Endothelial cell of umbilical vein (primary cell): Measurements from ENCODE around the gene SLC4A5. TPM values are rescaled to one million over a fixed set of nuclear protein-coding genes. Genes with fewer than 3 reads are reported as not detected.

Experiments used
- BruUV-seq: library from RNA; stranded (reverse); fragments of 400-500 nt; replicated peaks from 2 replicates; lab custom pipeline; 2021; lab: Mats Ljungman, UMichigan
- CTCF ChIA-PET: fragments of 300-600, 350-600 bp; sonication (Branson Sonifier 250); formaldehyde crosslinking; loops from one replicate; lab custom pipeline; 2021; ENCODE audit warnings: antibody characterized with exemption, inconsistent platforms; lab: Charles Lee
- POLR2A ChIA-PET: fragments of 300-600, 350-600 bp; sonication (Branson Sonifier 250); formaldehyde crosslinking; loops from one replicate; lab custom pipeline; 2021; ENCODE audit warnings: antibody characterized with exemption, inconsistent platforms; lab: Charles Lee
- DNase-seq: peaks from one replicate; pipeline ENCODE4 v3.0.0-alpha.2; 2011; ENCODE audit warnings: low read depth, low spot score
- FAIRE-seq: peaks from 2 replicates; lab custom pipeline; 2011; peaks lifted over from hg19 to GRCh38; lab: Jason Lieb, UNC
- H2AFZ ChIP-seq: 2 replicates; pipeline ENCODE4 v1.6.0; 2012; ENCODE audit warnings: low read depth, low read length, control low read depth, inconsistent platforms
- H3K27ac ChIP-seq: 2 replicates; pipeline ENCODE4 v1.5.1; 2011; ENCODE audit warnings: low read depth, mild to moderate bottlenecking, control low read depth, low read length, moderate library complexity; ENCODE audit not compliant: insufficient read depth
- H3K27me3 ChIP-seq, 2 experiments: 2 replicates each; pipeline versions ENCODE4 v1.6.0 to v1.6.1; 2011; ENCODE audit warnings: low read length in 2 of 2, mixed read lengths in 1 of 2; ENCODE audit not compliant: control insufficient read depth in 2 of 2, insufficient read depth in 2 of 2
- H3K36me3 ChIP-seq, 2 experiments: 2 replicates in 1 of 2; 3 replicates in 1 of 2; pipeline ENCODE4 v1.5.1; 2011; ENCODE audit warnings: low read length in 2 of 2, mild to moderate bottlenecking in 1 of 2, moderate library complexity in 1 of 2; ENCODE audit not compliant: control insufficient read depth in 2 of 2, insufficient read depth in 2 of 2; ENCODE audit errors: extremely low read depth in 1 of 2
- H3K4me1 ChIP-seq: 3 replicates; pipeline ENCODE4 v1.5.1; 2011; ENCODE audit warnings: mild to moderate bottlenecking, low read length; ENCODE audit not compliant: control insufficient read depth, insufficient read depth; ENCODE audit errors: extremely low read depth
- H3K4me2 ChIP-seq: 2 replicates; pipeline ENCODE4 v1.6.1; 2011; ENCODE audit warnings: low read length, control low read depth, mixed read lengths; ENCODE audit not compliant: insufficient read depth
- H3K4me3 ChIP-seq, 3 experiments: fragments of 200-600 bp in 1 of 3; sonication (generic), shearing (Covaris generic) in 1 of 3; replicated peaks in 1 of 3; 2 replicates each; pipeline ENCODE4 v1.5.1; 2011 to 2016; ENCODE audit warnings: control low read depth in 3 of 3, low read length in 3 of 3, mild to moderate bottlenecking in 2 of 3, inconsistent platforms in 1 of 3, low read depth in 1 of 3, moderate library complexity in 1 of 3; ENCODE audit not compliant: insufficient read depth in 1 of 3
- H3K79me2 ChIP-seq: 2 replicates; pipeline ENCODE4 v1.6.0; 2012; ENCODE audit warnings: low read length, inconsistent platforms; ENCODE audit not compliant: control insufficient read depth, insufficient read depth
- H3K9ac ChIP-seq: replicated peaks from 2 replicates; pipeline ENCODE3; 2011; ENCODE audit warnings: low read length, control low read depth; ENCODE audit not compliant: insufficient read depth; ENCODE audit errors: extremely low read depth
- H3K9me1 ChIP-seq: replicated peaks from 3 replicates; pipeline ENCODE4 v1.6.0; 2011; ENCODE audit warnings: mild to moderate bottlenecking, low read length; ENCODE audit not compliant: control insufficient read depth, insufficient read depth; ENCODE audit errors: extremely low read depth
- H3K9me3 ChIP-seq: replicated peaks from 2 replicates; pipeline ENCODE4 v1.5.1; 2012; ENCODE audit warnings: low read length, inconsistent platforms; ENCODE audit not compliant: control insufficient read depth, insufficient read depth
- H4K20me1 ChIP-seq: replicated peaks from 2 replicates; pipeline ENCODE3; 2011; ENCODE audit warnings: mild to moderate bottlenecking, low read length; ENCODE audit not compliant: control insufficient read depth, insufficient read depth; ENCODE audit errors: extremely low read depth
- EZH2 ChIP-seq: IDR thresholded peaks from 2 replicates; pipeline ENCODE4 v1.6.1; 2012; ENCODE audit warnings: borderline replicate concordance, low read depth, mild to moderate bottlenecking, moderate library complexity, low read length, inconsistent platforms; ENCODE audit not compliant: severe bottlenecking
- FOS ChIP-seq: IDR thresholded peaks from 2 replicates; pipeline ENCODE4 v1.6.1; 2011; ENCODE audit warnings: mild to moderate bottlenecking, low read length, moderate library complexity, borderline replicate concordance; ENCODE audit not compliant: insufficient read depth
- GATA2 ChIP-seq: IDR thresholded peaks from 2 replicates; pipeline ENCODE4 v1.7.0; 2011; ENCODE audit warnings: low read depth, mild to moderate bottlenecking, moderate library complexity, mixed read lengths, low read length; ENCODE audit not compliant: insufficient read length, insufficient read depth
- JUN ChIP-seq: IDR thresholded peaks from 2 replicates; pipeline ENCODE4 v1.6.1; 2011; ENCODE audit warnings: borderline replicate concordance, low read depth; ENCODE audit not compliant: insufficient read length, insufficient read depth
- MYC ChIP-seq: IDR thresholded peaks from one replicate; pipeline ENCODE4 v1.6.1; 2011; ENCODE audit warnings: mild to moderate bottlenecking, low read depth, low read length
- POLR2A ChIP-seq: IDR thresholded peaks from 2 replicates; pipeline ENCODE4 v1.6.1; 2012; ENCODE audit warnings: low read depth, mild to moderate bottlenecking, control low read depth, low read length
- POLR2AphosphoS5 ChIP-seq: IDR thresholded peaks from 2 replicates; pipeline ENCODE4 v1.6.1; 2012; ENCODE audit warnings: low read depth, mild to moderate bottlenecking, control low read depth, low read length, moderate library complexity; ENCODE audit not compliant: insufficient read depth
- dilution Hi-C: fragments of 300-500 bp; cut with MboI; formaldehyde crosslinking; loops from one replicate; pipeline ENCODE4 v1.15.0; 2019; ENCODE audit warnings: low sequenced_read_pairs; ENCODE audit not compliant: extremely low pct_ligation_motif_present
- intact Hi-C: fragments of 100-400 bp; cut with micrococcal nuclease; formaldehyde crosslinking; loops from one replicate; pipeline ENCODE4 v1.10.0; 2022
- polyA plus RNA-seq, 4 experiments: library from polyadenylated mRNA; depleted of rRNA in 3 of 4; stranded (reverse) in 3 of 4; unstranded in 1 of 4; fragments of >200 nt; gene quantifications; 2 replicates each; pipeline versions ENCODE4 v1.2.1 to v1.2.3, GENCODE V29; 2011 to 2012; ENCODE audit warnings: missing spikeins in 1 of 4
- total RNA-seq: library from RNA; stranded (reverse); gene quantifications from 2 replicates; pipeline ENCODE4 v1.2.3, GENCODE V29; 2021
- TF ChIP-seq, protein P1 (sequence below): IDR thresholded peaks from 2 replicates; pipeline ENCODE4 v1.6.1; 2011; ENCODE audit not compliant: insufficient read depth, insufficient read length
- TF ChIP-seq, protein P2 (sequence below), 2 donors: IDR thresholded peaks; 1 replicate in 1 of 2; 2 replicates in 1 of 2; pipeline ENCODE4 v1.5.1; 2011; ENCODE audit warnings: low read length in 2 of 2, mild to moderate bottlenecking in 2 of 2, moderate library complexity in 2 of 2, control low read depth in 1 of 2, inconsistent platforms in 1 of 2, low read depth in 1 of 2; ENCODE audit not compliant: insufficient read depth in 1 of 2; ENCODE audit errors: extremely low read depth in 1 of 2

Gene SLC4A5
- total and polyA plus RNA-seq, 2 donors (not counting 3 experiments of a cell fraction or from before 2014, with no cell fraction given) = 0.12 to 0.97 TPM

DNA sequence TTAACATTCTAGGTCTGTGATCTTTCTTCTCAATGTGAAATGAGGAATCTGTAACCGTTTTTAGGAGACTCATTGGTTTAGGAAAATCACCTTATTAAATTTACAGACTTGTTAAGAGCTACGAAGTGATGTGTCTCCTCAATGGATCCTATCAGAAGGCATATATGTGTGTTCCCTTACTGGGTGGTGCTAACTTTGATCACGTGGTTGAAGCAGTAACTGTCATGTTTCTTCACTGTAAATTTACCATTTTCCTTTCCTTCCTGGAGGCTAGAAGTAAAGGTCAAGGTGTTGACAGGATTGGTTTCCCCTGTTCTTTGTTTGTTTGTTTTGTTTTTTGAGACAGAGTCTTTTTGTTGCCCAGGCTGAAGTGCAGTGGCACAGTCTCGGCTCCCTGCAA is 146.2 kb downstream of the SLC4A5 start:
- BruUV-seq = no TSS peak
- POLR2A ChIA-PET = interaction anchor here (1.3 kb wide), 1 partner anchor 18 kb away, joined by 4 read pairs; the partner anchor contains the start of gene MOB1A
- CTCF ChIA-PET = interaction anchor here (0.7 to 1.8 kb wide), 4 partner anchors 9 to 370 kb away, joined by 3 to 4 read pairs (median 4); no protein-coding TSS in a partner anchor

DNA sequence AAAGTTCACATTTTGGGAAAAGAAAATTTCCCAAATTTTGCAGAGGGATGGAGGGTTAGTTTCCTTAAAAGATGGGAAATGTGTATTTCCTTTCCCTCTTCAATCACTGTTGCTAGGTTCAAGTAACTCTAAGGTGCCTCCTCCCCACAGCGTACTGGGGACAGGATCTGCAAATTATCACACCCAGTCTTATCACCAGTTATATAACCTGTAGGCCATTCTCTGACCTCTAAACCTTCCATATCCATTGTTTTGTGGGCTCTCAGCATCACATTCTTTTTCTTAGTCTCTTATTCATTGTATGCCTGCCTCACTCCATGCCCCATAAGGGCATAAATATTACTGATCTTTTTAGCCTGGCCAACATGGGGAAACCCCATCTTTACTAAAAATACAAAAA is 148.4 kb downstream of the SLC4A5 start:
- no peak for FAIRE-seq
- intact Hi-C loops = no loop called here

More for the DNA sequence above, 146.2 kb downstream of the SLC4A5 start:
- DNase-seq (no peak), FAIRE-seq (no peak)
- dilution Hi-C loops = no loop called here
- Histone ChIP-seq H3K9me3 (no peaks in the 10 kb centered on the region), H3K9ac (no peak overlapping the region), H3K4me1 (peaks cover 17% of the 10 kb centered on the region), H3K4me2 (no peak overlapping the region), H3K36me3 (no peaks in the 10 kb centered on the region), H4K20me1 (no peaks in the 10 kb centered on the region), H3K4me3 (no peak overlapping the region), H3K27ac (no peak overlapping the region), H3K9me1 (no peaks in the 10 kb centered on the region), H2AFZ (no peak overlapping the region), H3K27me3 (no peaks in the 10 kb centered on the region), H3K79me2 (peaks cover 31% of the 10 kb centered on the region)
- no peak for TF ChIP-seq MYC
- TF ChIP-seq GATA2 = no peak
- TF ChIP-seq, protein P1, sequence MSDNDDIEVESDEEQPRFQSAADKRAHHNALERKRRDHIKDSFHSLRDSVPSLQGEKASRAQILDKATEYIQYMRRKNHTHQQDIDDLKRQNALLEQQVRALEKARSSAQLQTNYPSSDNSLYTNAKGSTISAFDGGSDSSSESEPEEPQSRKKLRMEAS = no peak
- TF ChIP-seq FOS = no peak
- intact Hi-C loops = no loop called here

More for the DNA sequence above, 148.4 kb downstream of the SLC4A5 start:
- Histone ChIP-seq H3K4me1 (peaks cover 8% of the 10 kb centered on the region), H4K20me1 (no peaks in the 10 kb centered on the region), H3K27me3 (no peaks in the 10 kb centered on the region), H3K9me3 (no peaks in the 10 kb centered on the region), H2AFZ (no peak overlapping the region), H3K9me1 (no peaks in the 10 kb centered on the region), H3K27ac (no peak overlapping the region), H3K36me3 (no peaks in the 10 kb centered on the region), H3K4me3 (no peak overlapping the region), H3K9ac (no peak overlapping the region), H3K4me2 (no peak overlapping the region), H3K79me2 (peaks cover 9% of the 10 kb centered on the region)
- ChIA-PET POLR2A (no interaction called here), CTCF (no interaction called here)
- DNase-seq = no peak
- dilution Hi-C loops = no loop called here
- BruUV-seq = no TSS peak
- TF ChIP-seq JUN (no peak), MYC (no peak), EZH2 (no peak), GATA2 (no peak), POLR2AphosphoS5 (no peak), FOS (no peak), POLR2A (no peak)
- TF ChIP-seq, protein P1 = no peak
- TF ChIP-seq, protein P2, sequence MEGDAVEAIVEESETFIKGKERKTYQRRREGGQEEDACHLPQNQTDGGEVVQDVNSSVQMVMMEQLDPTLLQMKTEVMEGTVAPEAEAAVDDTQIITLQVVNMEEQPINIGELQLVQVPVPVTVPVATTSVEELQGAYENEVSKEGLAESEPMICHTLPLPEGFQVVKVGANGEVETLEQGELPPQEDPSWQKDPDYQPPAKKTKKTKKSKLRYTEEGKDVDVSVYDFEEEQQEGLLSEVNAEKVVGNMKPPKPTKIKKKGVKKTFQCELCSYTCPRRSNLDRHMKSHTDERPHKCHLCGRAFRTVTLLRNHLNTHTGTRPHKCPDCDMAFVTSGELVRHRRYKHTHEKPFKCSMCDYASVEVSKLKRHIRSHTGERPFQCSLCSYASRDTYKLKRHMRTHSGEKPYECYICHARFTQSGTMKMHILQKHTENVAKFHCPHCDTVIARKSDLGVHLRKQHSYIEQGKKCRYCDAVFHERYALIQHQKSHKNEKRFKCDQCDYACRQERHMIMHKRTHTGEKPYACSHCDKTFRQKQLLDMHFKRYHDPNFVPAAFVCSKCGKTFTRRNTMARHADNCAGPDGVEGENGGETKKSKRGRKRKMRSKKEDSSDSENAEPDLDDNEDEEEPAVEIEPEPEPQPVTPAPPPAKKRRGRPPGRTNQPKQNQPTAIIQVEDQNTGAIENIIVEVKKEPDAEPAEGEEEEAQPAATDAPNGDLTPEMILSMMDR (IDR thresholded peaks at IDR 0.05; ENCODE audit: extremely low read depth in 1 of 2, insufficient read depth in 1 of 2, low read depth in 1 of 2, low read length in 2 of 2) = no peak
